GM19324 (cell line): ENCODE results near the gene NUP107.

Experiments used
- ATAC-seq: cut with Tn5 transposase; IDR thresholded peaks from one replicate; pipeline ENCODE4 v1.9.1; 2021; ENCODE audit warnings: mild to moderate bottlenecking, moderate library complexity; ENCODE audit not compliant: unreplicated experiment, low FRiP score

NUP107 gene

GRCh38 chr12:68793975-68794652 lies 107.3 kb downstream of the NUP107 start:
- no peak for ATAC-seq

- ATAC-seq: no peak
These were observed 108.0 kb downstream of the NUP107 start for GRCh38 chr12:68794653-68795251.
